Upper lobe of right lung (tissue), 1 donor: Measurements from ENCODE around the gene ROPN1B. TPM values are rescaled to one million over a fixed set of nuclear protein-coding genes. Genes with fewer than 3 reads are reported as not detected.

Source experiments
- ATAC-seq: fragments of 200-7000 bp; cut with Tn5 transposase; one replicate; pipeline ENCODE4 v1.9.1; 2020; ENCODE audit warnings: mild to moderate bottlenecking, moderate library complexity
- DNase-seq: peaks from one replicate; pipeline ENCODE4 v3.0.0-alpha.2; 2020
- H3K27ac ChIP-seq: fragments of 200-600 bp; one replicate; pipeline ENCODE4 v1.8.0; 2022
- H3K27me3 ChIP-seq: fragments of 200-600 bp; one replicate; pipeline ENCODE4 v1.8.0; 2022; ENCODE audit warnings: mild to moderate bottlenecking
- H3K36me3 ChIP-seq: fragments of 200-600 bp; one replicate; pipeline ENCODE4 v1.8.0; 2022
- H3K4me1 ChIP-seq: fragments of 200-600 bp; one replicate; pipeline ENCODE4 v1.8.0; 2022
- H3K4me3 ChIP-seq: fragments of 200-600 bp; one replicate; pipeline ENCODE4 v1.8.0; 2022; ENCODE audit warnings: mild to moderate bottlenecking
- H3K9me3 ChIP-seq: fragments of 200-600 bp; one replicate; pipeline ENCODE4 v1.8.0; 2022
- CTCF ChIP-seq: fragments of 200-600 bp; IDR thresholded peaks from one replicate; pipeline ENCODE4 v1.8.0; 2022; ENCODE audit warnings: antibody characterized with exemption
- intact Hi-C: fragments of 100-400 bp; cut with DNase I; formaldehyde crosslinking; loops from one replicate; pipeline ENCODE4 v1.11.0; 2022
- total RNA-seq: library from RNA; stranded (reverse); fragmentation: NEBNext Ultra II Directional; extraction: Animal tissue kit (Norgen Biotek cat#: 25700); gene quantifications from one replicate; pipeline ENCODE4 v1.2.1, GENCODE V29; 2021
- donor health status: DM: no; HTN: yes; CAD: no; lungs with severe emphysema.

The ROPN1B gene
- total RNA-seq, 1 donor from 2014 or later, result not detected

- DNase-seq (no peak), ATAC-seq (no peak)
- no peaks in the 10 kb centered on the region for H3K4me1 ChIP-seq
- TF ChIP-seq CTCF, result no peak
- H3K4me3 ChIP-seq, result no peak overlapping the region
- peaks cover 4% of the 10 kb centered on the region for H3K36me3 ChIP-seq
- H3K27ac ChIP-seq, result no peak overlapping the region
- H3K9me3 ChIP-seq, result no peaks in the 10 kb centered on the region
- H3K27me3 ChIP-seq, result no peaks in the 10 kb centered on the region
- intact Hi-C loops, result no loop called here
Observed at GRCh38 chr3:126021702-126022101, 52.7 kb downstream of the ROPN1B start.

GRCh38 chr3:126022741-126023359 is 53.9 kb downstream of the ROPN1B start:
- no peaks in the 10 kb centered on the region for H3K4me1 ChIP-seq
- intact Hi-C loops, result no loop called here
- no peaks in the 10 kb centered on the region for H3K9me3 ChIP-seq
- no peak overlapping the region for H3K4me3 ChIP-seq
- no peak overlapping the region for H3K27ac ChIP-seq
- DNase-seq (peak; percentile 46), ATAC-seq (no peak)
- TF ChIP-seq CTCF, result no peak
- H3K36me3 ChIP-seq, result peaks cover 4% of the 10 kb centered on the region
- H3K27me3 ChIP-seq, result no peaks in the 10 kb centered on the region

GRCh38 chr3:126023390-126023789 is 54.4 kb downstream of the ROPN1B start:
- DNase-seq (peak; percentile 37), ATAC-seq (no peak)
- Histone ChIP-seq H3K27ac (no peak overlapping the region), H3K27me3 (no peaks in the 10 kb centered on the region), H3K9me3 (peaks cover 5% of the 10 kb centered on the region), H3K4me1 (no peaks in the 10 kb centered on the region), H3K36me3 (peaks cover 4% of the 10 kb centered on the region), H3K4me3 (no peak overlapping the region)
- intact Hi-C loops, result no loop called here
- no peak for TF ChIP-seq CTCF

GRCh38 chr3:126024049-126024854 is 55.3 kb downstream of the ROPN1B start:
- peak; percentile 36 for DNase-seq
- H3K36me3 ChIP-seq, result peaks cover 4% of the 10 kb centered on the region
- no peak overlapping the region for H3K27ac ChIP-seq
- no peaks in the 10 kb centered on the region for H3K27me3 ChIP-seq
- H3K4me1 ChIP-seq, result no peaks in the 10 kb centered on the region
- intact Hi-C loops, result no loop called here
- ATAC-seq, result no peak
- TF ChIP-seq CTCF, result no peak
- peaks cover 7% of the 10 kb centered on the region for H3K9me3 ChIP-seq
- no peak overlapping the region for H3K4me3 ChIP-seq

GRCh38 chr3:126025116-126025729 is 56.2 kb downstream of the ROPN1B start:
- DNase-seq (peak; percentile 38), ATAC-seq (no peak)
- TF ChIP-seq CTCF, result no peak
- H3K4me3 ChIP-seq, result no peak overlapping the region
- H3K27me3 ChIP-seq, result no peaks in the 10 kb centered on the region
- no peak overlapping the region for H3K27ac ChIP-seq
- peaks cover 4% of the 10 kb centered on the region for H3K36me3 ChIP-seq
- intact Hi-C loops, result no loop called here
- peaks cover 7% of the 10 kb centered on the region for H3K9me3 ChIP-seq
- no peaks in the 10 kb centered on the region for H3K4me1 ChIP-seq
